ENCODE results near the gene NEK4.
"Not testable (repeated sequence)": the region's sequence is repeated elsewhere in the genome, so short reads cannot be mapped to it uniquely, and the experiment has no call there.

The NEK4 gene

DNA sequence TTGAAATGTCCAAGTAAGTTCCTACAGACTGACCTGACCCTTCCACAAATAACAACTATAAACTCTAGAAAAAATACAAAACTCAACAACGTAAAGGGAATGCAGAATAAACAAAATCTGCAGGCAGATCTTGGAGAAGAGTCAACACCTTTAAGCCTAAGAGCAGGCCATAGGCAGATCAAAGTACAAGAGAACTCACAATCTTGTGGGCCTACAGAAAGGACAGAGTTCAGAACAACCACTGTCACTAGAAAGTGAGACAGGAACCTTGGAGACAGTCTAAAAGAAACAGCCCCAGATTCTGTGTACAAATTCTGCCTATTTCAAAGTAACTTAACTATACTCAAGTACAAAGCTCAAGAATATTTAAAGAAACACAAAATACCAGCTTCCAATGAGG, 31.0 kb downstream of the NEK4 start:
- no peak for FAIRE-seq
- no peak for DNase-seq (ENCODE audit: low spot score)

DNA sequence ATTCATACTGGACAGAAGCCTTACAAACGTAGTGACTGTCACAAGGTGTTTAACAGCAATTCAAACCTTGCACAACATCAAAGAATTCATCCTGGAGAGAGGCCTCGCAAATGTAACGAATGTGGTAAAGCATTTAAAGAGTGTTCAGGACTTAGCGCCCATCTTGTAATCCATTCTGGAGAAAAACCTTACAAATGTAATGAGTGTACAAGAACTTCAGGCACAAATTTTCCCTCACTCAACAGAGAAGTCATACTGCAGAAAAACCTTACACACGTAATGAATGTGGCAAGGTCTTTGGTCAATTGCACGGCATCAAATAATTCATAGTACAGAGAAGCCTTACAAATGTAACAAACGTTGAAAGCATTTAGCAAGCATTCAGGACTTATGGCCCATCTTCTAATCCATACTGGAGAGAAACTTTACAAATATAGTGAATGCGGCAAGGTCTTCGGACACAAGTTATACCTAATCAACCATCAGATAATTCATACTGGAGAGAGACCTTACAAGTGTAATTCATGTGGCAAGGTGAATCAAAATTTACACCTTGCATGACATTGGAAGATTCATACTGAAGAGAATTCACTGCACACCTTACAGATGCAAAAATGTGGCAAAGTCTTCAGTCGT, 37.4 kb downstream of the NEK4 start:
- DNase-seq (ENCODE audit: low spot score) (no peak), FAIRE-seq (no peak)

DNA sequence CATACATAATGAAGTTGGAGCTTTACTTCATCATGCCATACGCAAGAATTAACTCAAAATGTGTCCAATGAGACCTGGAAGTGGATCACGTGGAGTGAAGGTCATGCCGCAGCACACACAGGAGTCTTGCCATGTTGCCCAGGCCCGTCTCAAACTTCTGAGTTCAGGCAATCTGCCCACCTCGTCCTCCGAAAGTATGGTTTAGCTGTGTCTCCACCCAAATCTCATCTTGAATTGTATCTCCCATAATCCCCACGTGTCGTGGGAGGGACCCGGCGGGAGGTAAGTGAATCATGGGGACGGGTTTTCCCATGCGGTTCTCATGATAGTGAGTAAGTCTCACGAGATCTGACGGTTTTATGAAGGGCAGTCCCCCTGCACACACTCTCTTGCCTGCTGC, 39.1 kb downstream of the NEK4 start:
- FAIRE-seq (no peak), DNase-seq (ENCODE audit: low spot score) (no peak)

DNA sequence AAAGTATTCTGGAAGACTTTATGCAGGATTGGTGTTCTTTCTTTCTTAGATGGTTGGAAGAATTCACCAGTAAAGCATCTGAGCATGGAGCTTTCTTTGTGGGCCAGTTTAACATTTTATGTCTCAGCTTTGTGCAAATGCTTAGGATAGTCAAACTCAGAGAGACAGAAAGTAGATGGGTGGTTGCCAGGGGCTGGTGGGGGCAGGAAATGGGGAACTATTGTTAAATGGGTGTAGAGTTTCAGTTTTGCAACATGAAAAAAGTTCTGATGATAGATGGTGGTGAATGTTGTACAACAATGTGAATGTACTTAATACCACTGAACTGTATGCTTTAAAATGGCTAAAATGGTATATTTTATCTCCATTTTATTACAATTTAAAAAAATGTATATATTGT, 40.1 kb downstream of the NEK4 start:
- FAIRE-seq = no peak
- no peak for DNase-seq (ENCODE audit: low spot score)

DNA sequence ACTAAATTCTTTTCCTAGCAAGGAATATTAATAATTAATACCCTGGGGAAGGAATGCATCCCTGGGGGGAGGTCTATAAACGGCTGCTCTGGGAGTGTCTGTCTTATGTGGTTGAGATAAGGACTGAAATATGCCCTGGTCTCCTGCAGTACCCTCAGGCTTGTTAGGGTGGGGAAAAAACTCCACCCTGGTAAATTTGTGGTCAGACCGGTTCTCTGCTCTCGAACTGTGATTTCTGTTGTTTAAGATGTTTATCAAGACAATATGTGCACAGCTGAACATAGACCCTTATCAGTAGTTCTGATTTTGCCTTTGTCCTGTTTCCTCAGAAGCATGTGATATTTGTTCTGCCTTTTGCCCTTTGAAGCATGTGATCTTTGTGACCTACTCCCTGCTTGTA, 42.0 kb downstream of the NEK4 start:
- FAIRE-seq; DNase-seq (ENCODE audit: low spot score): not testable (repeated sequence)

DNA sequence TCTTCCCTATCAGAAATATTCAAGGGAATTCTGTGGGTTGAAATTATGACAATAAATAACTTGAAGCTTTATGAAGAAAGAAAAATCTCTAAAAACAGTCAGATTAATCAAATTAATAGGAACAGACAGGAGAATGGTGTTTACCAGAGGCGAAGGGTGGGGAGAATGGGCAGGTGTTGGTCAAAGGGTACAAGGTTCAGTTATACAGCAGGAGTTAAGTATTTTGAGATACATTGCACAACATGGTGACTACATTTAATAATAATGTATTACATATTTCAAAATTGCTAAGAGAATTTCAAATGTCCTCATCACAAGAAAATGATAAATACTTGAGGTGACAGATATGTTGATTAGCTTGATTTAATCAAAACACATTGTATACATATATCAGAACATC, 46.2 kb downstream of the NEK4 start:
- DNase-seq (ENCODE audit: low spot score) = no peak
- FAIRE-seq = no peak

DNA sequence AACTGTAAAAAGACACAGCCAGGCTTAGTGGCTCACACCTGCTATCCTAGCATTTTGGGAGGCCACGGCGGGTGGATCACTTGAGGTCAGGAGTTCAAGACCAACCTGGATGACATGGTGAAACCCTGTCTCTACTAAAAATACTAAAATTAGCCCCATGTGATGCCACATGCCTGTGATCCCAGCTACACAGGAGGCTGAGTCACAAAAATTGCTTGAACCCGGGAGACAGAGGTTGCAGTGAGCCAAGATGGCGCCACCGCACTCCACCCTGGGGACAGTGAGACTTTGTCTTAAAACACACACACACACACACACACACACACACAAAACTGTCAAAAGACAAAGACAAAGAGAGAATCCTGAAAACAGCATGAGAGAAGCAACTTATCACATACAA, 46.8 kb downstream of the NEK4 start:
- DNase-seq (ENCODE audit: low spot score) (no peak), FAIRE-seq (no peak)

DNA sequence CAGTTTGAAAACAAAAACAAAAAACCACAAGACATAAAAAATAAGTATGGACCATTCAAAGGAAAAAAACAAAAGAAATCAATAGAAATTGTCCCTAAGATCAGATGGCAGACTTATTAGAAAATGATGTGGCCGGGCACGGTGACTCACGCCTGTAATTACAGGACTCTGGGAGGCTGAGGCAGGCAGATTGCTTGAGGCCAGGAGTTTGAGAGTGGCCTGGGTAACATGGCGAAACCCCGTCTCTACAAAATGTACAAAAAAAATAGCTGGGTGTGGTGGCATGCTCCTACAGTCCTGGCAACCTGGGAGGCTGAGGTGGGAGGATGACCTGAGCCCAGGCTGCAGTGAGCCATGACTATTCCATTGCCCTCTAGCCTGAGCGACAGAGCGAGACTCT, 48.2 kb downstream of the NEK4 start:
- no peak for DNase-seq (ENCODE audit: low spot score)
- no peak for FAIRE-seq

DNA sequence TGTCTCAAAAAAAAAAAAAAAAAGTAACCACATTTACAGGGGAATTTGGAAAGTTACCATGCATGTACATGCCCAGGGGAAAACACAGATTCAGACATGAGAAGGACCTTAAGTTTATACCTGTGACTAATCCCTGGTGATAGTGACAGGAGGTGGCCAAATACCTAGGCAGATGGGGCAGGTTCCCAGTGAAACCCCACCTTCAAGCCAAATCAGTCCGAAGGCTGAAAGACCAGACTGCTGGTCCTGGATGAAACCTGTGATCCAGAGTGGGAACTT, 49.1 kb downstream of the NEK4 start:
- FAIRE-seq = no peak
- DNase-seq (ENCODE audit: low spot score) = no peak

DNA sequence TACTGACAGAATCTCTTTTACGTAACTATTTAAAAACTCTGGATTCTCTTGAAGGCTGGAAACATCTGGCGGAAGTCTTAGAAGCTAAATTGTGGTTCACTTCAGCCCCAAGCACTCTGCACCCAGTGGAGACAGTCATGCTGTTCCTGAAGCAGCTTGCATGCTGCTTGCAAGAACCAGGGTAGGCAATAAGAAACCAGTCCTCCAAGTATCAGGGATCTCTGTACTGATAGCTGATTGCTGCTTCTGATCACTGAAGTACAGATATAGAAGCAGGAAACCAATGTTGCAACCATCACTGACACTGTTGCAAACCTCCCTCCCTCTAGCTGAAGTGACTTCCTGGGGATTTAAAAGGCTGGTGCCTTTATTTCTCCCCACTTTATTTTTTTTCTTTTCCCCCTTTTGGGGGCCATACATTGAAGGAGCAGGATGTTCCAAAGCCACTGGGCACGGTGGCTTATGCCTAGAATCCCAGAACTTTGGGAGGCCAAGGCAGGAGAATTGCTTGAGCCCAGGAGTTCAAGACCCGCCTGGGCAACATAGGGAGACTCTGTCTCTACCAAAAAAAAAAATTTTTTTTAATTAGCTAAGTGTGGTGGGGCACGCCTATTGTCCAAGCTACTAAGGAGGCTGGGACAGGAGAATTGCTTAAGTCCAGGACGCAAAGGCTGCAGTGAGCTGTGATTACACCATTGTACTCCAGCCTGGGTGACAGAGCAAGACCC, 49.6 kb downstream of the NEK4 start:
- DNase-seq (ENCODE audit: low spot score) = no peak
- FAIRE-seq = no peak

DNA sequence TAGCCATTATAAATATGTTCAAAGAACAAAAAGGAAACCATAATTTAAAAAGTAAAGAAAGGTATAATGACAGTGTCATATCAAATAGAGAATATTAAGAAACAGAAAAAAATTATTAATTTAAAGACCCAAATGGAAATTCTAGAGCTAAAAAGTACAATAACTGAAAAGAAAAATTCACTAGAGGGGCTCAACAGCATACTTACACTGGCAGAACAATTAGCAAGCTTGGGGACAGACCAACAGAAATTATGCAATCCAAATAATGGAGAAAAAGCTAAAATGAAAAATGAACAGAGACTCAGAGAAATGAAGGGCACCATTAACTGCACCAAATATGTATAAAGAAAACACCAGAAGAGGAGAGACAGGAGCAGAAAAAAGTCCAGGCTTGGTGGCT, 51.1 kb downstream of the NEK4 start:
- FAIRE-seq = no peak

DNA sequence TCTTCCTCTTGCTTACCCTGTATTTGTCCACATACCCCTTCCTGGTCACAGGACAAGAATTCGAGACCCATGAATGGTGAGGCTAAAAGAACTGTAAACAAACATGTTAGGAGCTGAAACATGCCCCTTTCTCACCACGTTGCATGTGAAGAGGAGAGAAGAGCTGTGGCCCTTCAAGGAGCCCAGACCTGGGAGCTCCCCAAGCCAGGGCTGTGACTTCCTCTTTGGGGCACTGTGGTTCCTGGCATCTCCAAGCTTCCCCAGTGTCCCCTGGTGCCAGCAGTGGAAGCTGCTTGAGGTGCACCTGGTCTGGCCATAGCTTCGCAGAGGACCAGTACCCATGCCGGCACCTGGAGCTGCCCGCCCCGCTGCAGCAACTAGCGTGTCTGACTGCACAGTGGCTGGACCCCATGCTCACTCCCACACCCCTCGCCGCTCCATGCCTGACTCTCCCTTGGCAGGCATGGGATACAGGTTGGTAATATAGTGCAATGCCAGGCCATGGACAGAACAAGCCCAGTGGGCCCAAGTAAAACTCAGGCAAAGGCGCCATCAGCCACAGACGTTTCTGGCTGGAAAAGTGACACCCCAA, 54.9 kb downstream of the NEK4 start:
- DNase-seq (ENCODE audit: low spot score) = no peak
- FAIRE-seq = no peak

More for the DNA sequence above, 51.1 kb downstream of the NEK4 start:
- DNase-seq (ENCODE audit: low spot score) = no peak

DNA sequence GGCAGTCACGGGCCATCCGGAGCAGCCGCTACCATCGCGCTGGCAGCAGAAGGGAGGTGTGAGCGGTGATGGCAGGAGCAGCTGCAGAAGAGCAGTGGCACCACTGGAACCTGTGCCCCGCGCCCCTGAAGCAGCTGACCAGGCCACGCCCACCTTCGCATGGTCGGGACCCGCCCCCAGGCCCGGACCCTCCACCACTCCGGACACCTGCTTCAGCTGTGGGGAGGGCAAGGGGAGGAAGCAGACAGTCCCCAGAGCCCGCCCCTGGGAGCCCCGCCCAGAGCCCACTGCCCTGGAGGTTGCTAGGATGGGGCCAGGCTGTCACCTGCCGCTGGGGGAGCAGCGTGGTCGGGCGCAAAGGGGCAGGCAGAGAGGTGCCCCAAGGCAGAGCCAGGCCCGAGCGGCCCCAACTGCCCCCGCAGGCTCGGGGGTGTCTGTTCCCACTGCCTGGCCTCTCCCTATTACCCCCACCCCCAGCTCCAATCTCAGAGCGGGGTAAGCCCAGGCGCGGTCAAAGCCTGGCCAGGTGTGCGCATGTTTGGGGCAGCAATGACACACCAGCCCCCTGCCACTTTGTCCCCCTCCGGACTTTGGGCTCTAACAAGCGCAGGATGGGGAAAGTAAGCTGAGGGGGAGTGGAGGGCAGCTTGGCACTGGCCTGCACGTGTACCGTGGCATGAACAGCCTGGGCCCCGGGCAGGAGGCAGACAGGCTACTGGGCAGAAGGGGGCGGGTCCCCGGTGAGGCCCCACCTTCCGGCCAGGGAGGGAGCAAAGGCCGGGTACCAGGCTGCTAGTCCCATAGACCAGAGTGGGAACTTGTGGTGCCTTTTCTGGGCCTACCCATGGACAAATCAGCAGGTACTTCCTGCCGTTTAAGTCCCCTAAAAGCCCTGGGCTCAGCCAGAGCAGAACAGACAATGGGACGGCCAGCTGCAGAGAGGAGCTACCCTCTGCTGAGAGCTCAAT, 56.1 kb downstream of the NEK4 start:
- DNase-seq (ENCODE audit: low spot score) (no peak), FAIRE-seq (no peak)

DNA sequence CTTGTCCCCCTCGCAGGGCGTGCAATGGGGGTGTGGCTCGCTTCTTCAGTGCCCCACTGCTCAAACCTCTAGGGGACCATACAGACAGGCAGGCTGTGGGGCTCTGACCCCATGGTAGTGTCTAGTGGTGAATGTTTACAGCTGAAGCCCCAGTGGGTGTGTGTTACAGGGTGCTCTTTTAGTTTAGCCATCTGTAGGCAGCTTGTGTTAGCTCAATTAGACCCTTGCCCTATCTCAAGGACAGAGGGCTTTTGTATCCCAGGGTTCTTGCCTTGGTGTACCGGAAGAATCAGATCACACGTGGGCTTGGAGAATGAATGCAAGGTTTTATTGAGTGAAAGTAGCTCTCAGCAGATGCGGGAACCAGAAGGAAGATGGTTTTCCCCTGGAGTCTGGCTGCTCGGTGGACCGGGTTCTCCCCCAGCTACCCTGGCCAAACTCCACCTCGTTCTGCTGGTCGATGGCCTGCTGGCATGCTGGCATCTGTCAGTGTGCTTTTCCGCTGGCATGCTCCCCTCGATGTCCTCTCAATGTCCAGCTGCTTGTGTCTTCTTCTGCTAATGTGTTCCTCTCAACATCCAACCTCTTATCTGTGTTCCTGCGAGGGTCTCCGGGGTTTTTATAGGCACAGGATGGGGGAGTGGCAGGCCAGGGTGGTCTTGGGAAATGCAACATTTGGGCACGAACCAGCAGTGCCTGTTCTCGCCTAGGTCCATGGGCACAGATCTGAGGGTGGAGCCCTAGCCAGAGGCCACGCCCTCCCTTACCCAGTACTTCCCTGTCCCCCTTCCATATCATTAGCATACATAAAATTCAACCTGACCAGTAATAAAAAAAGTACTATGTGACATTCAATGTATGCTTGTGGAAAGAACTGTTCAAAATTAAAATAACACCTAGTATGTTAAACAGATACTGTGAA, 58.2 kb downstream of the NEK4 start:
- DNase-seq (ENCODE audit: low spot score) (no peak), FAIRE-seq (no peak)

DNA sequence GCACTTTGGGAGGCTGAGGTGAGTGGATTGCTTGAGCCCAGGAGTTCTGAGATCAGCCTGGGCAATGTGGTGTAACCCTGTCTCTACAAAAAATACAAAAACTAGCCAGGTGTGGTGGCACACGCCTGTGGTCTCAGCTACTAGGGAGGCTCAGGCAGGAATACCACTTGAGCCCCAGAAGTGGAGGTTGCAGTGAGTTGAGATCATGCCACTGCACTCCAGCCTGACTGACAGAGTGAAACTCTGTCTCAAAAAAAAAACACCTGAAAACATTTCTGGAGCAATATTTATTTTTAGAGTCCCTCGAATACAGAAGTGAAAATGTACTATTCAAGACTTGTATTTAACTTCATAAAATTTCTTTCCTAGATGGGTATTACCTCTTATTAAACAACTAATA, 60.2 kb downstream of the NEK4 start:
- no peak for FAIRE-seq
- no peak for DNase-seq (ENCODE audit: low spot score)

DNA sequence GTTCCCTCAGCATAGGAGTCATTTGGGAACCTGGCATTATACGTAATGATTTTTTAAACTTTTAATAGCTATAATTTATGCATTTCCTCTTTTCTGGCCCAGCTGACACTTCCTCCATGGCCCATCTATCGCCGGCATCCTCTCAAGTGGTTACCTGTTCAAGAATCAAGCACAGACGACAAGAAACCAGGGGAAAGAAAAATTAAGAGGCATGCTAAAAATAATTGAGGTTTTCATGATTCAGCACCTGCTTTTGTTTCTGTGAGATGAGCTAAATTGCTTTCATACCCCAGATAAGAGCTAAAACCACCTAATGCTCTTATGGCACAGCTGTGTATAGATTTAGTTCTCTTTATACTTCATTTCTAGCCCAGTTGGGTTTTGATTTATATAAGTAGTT, 63.2 kb downstream of the NEK4 start:
- FAIRE-seq (no peak), DNase-seq (ENCODE audit: low spot score) (no peak)

DNA sequence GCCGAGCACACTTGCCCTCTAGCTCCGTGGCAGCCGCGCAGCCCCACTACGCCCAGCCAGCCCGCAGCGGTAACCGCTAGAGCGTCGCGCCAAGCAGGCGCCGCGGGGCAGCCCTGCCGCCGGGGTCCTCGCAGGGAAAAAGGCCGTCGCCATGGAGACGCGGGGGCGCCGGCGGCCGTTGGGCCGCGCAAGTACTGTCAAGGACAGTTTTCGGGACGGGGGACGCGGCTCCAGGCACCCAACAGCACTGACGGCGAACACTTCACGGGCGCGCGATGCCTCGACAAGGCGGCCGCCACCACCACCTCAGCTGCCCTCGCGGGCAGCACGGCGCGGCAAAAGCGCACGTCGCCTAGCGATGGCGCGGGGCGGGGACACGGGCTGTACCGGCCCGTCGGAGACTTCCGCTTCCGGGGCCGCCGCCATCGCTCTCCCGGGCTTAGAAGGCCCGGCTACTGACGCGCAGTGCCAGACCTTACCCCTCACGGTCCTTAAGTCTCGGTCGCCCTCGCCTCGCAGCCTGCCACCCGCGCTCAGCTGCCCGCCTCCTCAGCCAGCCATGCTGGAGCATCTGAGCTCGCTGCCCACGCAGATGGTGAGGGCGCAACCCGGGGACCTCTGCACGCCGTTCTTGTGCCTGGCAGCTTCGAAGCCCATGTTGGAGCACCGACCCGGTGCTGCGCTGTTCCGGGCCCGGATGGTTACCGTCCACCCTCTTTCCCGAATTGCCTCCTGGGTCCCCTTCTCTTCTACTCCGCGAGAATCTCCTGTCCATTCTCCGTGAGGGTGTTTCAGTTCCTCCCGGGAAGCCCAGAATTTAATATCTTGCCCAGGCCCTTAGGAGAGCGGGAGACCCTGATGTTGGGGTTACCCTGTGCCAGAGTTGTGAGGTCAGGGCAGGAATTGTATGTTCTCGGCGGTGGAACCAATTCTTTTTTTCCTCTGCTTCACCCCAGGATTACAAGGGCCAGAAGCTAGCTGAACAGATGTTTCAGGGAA, 64.8 kb downstream of the NEK4 start, which contains the start of the genes GLT8D1 and SPCS1:
TSS of gene GLT8D1 (minus strand) at position 104 of the 999 bp plus-strand sequence. CDS start 5,331 bp downstream, outside the sequence.
TSS of gene SPCS1 (plus strand) at position 419 of the 999 bp plus-strand sequence. CDS start at position 560, 141 bp downstream.
- DNase-seq (ENCODE audit: low spot score) = peak; percentile 95
- FAIRE-seq = peak; percentile 32

DNA sequence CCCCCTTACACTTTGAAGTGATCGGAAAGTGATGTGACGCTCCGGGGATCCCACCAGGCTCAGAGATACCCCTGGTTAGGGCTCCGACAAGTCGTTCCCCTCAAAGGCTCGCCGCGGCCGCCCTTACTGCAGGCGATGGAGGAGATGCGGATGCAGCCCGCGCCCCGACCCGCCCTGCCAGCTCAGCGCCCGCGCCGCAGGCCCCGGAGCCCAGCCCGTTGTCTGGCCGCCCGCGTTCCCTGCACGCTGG, 65.4 kb downstream of the NEK4 start:
- DNase-seq (ENCODE audit: low spot score) = no peak
- no peak for FAIRE-seq

DNA sequence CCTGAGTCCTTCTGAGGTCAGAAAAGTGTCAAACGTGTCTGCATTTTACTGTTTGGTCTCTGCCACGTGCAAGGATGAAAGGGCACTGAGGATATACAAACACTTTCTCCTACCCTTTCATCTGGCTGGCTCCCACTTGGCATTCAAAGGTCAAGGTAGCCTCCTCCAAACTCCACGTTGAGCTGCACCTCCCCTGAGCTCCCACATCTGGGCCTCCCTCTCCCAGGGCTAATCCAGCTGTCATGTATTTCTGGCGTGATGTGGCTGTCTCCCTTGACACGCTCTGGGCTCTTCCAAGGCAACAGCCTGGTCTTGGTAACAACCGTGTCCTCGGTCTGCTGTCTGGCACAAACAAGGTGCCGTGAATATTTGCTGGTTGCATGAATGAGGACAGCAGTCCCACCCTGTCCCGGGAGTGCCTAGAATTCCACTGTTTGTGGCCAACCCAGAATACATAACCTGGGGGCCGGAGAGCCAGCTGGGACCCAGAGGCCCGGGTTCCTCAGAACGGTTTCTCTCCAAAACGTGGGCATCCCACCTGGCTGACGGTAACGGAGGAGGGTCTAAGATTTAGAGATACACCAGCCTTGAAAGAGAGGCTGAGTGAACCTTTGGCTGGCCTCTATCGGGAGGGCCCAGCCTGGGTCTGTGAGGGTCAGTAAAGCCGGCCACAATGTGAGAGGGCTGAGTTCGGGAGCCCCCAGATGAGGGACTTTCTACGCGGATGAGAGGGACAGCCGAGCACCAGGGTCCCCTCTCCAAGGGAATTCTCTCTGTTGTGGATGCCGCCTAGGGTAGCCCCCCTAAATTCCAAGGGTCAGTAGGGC, 65.9 kb downstream of the NEK4 start:
- FAIRE-seq (no peak), DNase-seq (ENCODE audit: low spot score) (peak; percentile 23)

All from urothelium cell line (cell line).